Stimulated activated CD8-positive, alpha-beta memory T cell treated with anti-CD3 and anti-CD28 coated beads, Interleukin-4, amount 100 ng/mL, for 24 hours (primary cell): ENCODE measurements around the gene PPP1R14C.

ENCODE experiments used
- DNase-seq: peaks from one replicate; pipeline ENCODE4 v3.0.0-alpha.2; 2020; ENCODE audit warnings: low read depth

The PPP1R14C gene

DNA sequence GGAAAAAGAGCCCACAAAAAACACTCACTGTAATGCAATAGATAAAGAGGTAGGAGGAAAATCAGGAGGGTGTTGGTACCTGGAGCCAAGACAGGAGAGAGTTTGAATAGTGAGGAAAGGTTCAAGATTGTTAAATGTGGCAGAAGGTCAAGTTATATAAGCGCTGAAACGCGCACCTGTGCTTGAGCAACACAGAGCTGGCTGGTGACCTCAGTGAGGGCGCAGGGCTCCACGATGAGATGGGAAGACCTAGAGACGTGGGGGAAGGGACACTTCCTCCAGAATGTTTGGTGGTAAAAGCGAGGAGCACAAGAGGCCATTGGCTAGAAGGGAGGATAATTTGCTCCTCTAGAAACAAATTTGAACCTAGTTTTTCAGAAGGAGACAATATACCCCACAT is 4.2 kb upstream of the PPP1R14C start:
- DNase-seq, result no peak

DNA sequence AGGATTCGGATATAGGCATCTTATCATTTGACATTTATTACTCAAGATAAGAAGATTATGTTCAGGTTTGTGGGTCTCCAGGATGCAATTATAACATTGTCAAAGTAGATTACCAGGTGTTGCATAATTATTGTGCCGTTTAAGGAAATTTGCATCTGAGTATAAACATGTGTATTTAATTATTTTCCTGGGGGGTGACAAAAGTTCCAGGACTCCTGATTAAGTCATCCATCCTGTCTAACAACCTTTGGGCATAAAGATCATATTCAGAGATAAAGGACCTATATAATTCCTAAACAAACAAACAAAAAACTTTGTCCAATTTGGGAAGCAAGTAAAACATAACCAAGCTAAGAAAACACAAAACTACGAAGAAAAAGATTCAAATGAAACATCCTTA is 3.3 kb upstream of the PPP1R14C start:
- DNase-seq, result no peak

DNA sequence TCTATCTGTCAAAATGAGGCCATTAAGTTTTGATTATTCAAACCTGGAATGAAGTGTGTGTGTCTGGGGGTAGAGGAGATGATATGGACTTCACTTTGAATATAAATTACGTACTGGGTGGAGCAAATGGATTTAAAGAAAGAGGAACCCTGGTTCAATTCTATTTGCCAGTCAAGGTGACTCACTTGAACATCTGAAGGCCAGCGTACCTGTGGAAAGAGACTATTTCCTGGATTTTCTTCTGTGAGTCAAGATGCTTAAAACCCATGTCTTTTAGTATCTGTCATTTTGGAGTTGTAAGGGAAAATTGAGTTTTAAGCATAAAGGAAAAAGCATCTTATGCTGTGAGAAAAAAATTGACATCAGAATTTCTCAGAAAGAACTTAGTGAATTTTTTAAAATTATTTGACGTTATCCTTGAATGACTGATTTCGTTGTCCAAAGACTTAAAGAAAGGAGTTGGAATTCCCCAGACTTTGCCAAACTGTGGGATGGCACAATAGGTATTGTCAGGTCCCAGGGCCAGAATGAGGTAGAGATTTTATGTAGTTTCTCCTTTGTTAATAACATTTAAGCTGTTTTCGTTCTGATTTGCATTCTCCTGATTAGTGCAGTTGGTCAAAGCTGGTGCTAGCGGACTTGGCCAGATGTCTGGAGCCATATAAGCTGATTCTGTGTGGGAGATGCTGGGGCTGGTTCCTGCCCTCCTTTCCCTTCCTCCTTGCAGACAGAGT is 2.4 kb upstream of the PPP1R14C start:
- no peak for DNase-seq

DNA sequence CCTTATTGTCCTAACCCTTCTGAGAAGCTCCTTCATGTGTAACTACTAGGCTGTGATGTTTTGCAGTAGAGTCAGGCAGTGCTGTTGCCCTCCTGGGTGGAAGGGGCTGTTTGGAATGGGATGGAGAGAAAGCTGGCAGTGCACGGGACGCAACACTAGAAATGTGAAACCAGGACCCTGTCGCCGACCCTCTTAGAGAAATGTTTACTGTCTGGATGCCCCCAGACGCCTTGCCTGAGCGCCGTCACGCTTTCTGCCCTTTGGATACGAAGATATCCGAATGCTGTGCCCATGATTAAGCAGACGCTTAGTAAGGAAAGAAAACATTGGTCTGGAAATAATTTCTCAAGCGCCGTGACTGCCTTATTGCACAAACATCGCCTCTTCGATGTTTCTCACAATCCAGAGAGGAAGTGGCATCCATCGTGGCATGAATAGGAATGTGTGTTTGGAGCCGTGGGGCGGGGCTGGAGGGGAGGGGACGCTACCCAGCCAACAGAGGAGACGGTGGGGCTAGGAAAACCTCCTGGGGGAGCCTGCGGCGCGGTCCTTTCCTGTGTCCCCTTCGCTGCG is 661 bp upstream of the PPP1R14C start:
- DNase-seq, result no peak

DNA sequence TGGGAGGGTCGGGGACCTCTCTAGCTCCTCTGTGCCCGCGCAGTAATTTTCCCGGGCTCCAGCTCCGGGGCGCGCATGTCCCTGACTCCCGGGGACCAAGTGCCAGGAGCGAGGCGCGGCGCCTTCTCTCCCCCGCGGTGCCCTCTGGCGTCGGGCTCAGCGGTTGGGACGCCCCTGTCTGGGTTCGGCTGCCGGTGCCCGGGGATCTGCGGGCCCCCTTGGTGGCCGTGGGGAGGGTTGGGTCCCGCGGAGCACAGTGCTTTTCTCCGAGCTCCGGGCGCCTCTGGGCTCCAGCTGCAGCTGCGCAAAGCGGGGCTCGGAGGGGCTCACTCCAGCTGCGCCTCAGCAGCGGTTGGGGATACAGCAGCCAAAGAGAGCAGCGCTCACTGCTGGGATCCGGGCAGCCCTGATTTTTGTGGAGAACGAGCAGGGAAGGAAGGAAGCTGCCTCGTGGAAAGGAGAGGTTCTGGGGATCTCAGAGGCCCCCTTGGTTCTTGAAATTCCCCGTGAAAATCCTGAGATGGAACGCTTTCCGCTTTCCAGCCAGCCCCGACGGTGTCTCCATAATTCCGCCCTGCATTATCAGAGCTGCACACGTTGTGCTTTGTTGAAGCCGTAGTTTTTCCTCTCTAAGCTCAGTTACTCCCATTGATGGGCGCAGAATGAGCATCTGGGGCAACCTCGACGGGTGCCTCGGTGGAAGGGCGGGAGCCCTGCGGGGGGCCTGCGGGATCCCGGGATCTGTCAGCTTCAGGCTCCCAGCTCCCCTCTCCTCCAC is 861 bp downstream of the PPP1R14C start:
- DNase-seq, result no peak

DNA sequence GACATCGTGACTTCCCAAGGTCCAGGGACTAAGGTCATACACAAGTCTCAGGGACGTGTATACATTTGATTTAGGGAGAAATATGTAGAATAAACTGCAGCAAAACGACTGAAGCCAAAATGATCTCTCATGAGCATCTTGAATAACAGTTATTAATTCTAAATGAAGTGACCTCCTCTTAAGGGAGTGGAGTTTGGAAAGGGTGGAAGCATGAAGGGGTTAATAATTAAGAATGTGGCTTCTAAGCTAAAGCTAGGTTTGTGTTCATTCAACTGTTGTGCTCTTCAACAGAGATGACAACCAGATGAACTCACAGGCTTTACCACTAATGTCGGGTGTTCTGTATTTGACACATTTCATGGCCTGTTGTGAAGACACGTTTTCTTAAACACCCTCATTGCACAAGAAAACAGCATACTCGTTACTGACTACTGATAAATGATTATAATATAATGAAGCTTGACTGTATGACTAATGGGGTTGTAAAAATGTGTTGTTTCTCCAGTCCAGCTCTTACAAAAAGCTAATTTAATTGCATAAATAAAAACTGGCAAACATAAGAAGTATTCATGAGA is 1.5 kb downstream of the PPP1R14C start:
- no peak for DNase-seq

DNA sequence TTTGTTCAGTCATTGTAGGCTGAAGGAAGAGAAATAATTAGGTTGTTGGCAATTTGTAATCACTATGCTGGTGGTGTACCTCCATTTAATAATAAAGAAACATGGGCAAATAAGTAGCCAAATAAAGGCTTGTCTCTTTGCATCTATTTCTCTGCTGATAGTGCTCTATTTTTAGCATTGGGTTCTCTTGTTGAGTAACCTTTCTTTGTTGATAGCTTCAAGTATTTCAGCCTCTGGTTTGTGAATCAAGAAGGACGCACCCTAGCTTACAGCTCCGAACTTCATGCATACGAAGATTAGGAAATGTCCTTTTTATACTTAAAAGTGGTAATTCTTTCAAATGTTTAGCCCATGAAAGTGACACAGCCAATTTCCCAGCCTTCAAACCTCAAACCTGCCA is 2.6 kb downstream of the PPP1R14C start:
- DNase-seq, result no peak

DNA sequence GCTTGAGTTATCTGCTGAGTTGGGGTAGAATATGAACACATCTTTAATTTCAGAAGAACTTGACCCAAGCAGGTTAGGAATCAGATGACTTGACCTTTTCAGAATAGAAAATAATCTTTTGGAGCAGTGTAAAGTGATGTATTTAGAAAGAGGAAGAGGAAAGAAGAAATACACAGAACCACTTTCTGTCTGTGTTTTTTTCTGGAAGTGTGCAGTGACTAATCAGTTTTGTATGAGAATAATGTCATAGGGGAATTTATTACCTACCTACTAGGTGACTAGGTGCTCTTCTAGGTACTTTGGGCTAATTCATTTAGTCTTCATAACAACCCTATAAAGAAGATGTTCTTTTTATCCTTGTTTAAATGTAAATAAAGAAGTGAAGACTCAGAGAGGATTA is 3.0 kb downstream of the PPP1R14C start:
- no peak for DNase-seq

DNA sequence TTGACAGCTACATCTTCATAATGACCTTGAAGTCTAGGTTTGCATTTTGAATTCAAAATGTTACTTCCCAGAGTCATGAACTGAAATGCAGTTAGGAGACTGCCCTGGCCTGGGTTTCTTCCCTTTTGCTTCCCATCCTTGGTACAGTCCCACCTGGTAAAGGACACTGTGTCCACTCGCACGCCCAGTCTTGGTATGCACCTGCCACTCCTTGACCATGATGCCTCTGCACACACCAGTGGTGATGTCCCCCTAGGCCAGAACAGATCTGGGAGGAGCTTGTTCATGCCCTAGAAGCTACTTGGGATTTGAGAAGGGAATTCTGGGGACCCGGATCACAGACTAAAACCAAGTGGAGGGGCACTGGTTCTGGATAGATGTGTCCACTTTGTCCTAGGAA is 3.6 kb downstream of the PPP1R14C start:
- DNase-seq, result no peak

DNA sequence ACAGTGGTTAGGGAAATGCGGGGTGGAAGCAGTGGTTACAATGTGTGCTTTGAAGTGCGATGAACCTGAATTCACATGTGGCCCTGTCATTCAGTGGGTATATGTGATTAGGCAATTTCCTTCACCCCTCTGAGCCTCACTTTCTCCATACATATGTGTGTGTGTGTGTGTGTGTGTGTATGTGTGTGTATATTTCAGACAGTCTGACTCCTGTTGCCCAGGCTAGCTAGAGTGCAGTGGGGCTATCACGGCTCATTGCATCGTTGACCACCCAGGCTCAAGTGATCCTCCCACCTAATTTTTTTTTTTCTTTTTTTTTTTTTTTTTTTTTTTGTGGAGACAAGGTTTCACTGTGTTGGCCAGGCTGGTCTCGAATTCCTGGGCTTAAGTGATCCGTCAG is 6.3 kb downstream of the PPP1R14C start:
- DNase-seq, result no peak

DNA sequence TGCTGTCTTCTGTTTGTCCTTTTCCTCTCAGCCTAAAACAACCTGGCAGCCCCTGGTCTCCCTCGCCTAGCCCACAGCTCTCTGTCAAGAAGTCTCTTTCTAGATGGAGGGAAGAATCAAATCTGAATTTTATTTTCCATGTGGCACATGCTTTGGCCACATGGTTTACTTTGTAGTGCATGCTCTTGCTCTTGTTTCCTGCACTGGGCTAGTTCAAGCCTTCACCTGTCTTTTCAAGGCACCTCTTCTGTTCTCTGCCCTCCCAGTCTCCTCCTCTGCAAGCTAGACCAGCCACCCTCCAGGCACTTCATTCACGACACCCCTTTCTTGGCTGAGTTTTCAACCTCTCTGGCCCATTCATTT is 7.6 kb downstream of the PPP1R14C start:
- DNase-seq, result no peak

DNA sequence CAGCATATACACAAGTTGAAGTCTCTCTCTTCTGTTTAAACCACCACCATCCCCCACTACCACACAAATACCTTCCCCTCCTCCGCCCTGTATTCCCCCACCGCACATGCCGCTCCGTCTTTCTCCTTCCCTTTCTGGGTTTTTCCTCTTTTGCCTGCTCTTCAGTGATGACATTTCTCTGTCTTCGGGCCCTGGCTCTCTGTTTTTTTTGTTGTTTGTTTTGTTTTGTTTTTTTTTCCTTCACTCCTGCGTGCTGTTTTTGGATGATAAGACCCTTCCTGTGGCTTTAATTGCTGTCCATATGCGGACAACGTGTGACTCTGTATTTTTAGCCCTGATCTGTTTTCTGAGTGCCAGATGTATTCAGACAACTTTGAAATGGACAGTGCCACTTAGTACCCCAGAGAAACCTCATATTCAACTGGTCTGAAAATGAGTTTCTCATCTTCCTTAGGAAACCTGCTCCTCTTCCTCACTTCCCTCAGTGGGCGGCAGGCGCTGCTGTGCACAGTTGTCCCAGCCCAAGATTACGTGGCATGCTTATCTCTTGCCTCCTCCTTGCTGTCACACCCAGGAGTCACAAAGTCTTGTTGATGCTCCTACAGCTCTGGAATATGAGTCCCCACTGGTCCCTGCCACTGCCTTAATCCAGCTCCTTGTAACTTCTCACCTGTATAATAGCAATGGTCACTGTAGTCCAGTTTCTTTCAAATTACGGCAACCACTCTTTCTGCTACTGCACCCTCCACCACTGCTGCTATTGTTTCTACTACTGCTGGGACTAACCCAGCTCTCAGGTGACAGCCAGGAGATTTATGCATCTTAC is 8.2 kb downstream of the PPP1R14C start:
- no peak for DNase-seq

DNA sequence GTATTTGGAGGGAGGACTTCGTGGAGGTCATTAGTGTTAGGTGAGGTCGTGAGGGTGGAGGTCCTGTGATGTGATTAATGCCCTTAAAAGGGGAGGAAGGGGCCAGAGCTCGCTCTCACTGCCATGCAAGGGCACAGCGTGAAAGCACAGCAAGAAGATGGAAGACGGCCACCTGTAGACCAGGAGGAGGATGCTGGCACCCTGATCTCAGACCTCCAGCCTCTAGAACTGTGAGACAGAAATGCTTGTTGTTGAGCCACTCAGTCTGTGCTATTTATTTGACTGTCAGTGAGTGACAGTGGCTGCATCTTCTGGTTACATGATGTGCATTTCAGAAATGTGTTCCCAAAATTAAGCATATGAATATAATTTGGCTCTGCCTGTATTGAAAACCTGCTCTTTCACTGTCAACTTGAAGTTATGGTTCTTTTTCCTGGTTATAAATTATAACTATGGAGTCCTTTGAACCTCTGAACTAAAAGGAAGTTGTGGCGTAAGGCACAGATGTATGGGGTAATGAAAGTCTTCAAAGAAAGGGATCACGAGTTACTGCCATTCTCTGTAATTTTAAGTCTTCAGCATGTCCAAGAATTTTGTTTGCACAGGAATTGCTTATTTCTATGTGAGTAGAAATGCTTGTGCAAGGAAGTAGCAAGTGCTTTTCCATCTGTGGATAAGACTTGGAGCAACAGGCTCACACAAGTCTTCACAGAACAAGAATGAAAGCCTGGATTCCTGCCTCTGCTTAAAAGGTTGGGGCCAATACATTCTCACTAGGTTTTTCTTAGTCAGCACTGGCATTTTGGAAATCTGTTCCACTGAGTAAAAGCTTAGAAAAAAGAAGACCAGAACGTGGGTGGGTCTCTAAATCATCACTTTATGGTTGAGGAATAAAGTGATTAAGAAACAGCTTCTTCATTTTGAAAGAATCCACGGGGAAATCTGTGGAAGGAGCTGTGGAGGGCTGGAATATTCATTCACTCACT is 10.3 kb downstream of the PPP1R14C start:
- DNase-seq, result no peak

DNA sequence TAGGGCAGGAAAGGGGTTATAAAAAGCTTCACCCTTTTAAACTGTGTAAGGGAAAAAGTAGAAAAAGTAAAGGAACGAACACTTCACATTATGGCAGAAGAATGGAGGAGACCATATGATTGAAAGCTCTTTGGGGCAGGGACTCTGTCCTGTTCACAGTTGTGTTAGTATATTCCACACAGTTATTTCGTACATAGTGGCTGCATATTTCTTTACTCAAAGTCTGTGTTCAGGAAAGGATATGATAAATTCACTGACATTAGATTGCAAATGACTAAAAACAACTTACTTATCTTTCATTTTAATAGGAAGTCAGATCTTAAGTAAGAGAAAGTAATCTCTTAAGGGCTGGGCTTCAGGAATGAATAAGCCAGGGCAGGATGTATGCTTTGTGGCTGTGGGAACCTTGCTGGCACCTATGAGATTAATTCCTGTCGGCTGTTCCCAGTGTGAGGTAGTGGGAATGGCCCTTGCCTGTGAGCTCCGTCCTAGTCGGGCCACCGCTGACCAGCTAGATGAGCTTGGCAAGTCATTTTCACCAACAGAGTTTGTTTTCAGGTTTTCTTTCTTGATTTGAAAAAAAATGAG is 11.2 kb downstream of the PPP1R14C start:
- DNase-seq, result no peak

DNA sequence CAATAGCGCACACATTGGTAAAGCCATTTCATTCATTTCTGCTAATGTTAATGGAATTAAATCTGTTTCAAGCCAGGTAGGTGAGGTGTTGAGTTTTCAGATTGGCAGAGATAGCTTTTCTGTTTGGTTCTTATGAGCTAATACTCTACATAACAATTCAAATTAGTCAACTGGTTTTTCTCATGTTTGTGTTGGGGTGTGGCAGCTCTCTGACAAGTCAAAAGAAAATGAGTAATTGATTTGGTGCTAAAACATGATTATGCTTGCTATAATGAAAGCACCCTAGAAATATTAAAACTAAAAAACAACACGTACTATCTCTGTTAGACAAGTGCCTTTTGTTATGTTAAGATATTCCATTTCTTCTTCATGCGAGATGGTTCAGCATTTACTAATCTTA is 13.6 kb downstream of the PPP1R14C start:
- DNase-seq, result no peak

DNA sequence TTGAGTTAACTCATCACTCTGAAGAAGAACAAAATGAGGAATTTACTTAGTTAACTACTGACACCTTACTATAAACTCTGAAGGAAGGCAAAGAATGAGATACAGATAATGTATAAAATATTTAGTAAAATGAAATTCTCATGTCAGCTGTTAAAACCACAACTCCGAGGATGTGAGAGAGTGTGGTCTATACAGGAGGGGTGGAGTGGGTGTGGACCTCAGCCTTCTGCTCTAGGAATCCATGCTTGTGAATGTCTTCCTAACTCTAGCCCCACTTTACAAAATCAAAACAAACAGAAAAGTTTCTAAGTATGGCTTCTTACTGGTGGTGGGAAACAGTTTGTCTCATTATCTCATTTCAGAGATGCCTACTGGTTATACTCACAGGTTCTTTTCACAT is 14.2 kb downstream of the PPP1R14C start:
- no peak for DNase-seq

DNA sequence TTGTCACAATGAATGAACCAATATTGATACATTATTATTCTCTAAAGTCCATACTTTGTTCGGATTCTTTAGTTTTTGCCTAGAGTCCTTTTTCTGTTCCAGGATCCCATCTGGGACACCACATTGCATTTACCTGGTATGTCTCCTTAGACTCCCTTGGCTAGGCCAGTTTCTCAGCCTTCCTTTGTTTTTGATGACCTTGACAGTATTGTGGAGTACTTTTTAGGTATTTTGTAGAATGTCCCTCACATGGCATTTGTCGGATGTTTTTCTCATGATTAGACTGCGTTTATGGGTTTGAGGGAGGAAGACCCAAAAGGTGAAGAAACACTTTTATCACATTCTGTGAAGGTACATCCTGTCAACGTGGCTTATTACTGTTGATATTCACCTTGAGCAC is 16.9 kb downstream of the PPP1R14C start:
- no peak for DNase-seq

DNA sequence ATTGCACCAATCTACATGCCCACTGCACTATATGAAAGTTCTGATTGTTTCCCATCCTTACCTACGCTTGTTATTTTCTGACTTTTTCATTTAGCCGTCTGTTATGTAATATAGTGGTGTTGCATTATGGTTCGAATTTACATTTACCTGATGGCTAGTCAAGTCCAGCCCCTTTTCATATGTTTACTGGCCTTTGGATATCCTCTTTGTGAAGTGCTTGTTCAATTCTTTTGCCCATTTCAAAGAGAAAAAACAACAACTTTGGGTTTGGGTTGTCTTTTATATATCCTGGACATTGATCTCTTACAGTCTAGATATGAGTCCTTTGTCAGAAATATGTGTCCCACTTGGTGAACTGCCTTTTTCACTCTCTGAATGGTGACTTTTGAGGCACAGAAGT is 21.1 kb downstream of the PPP1R14C start:
- no peak for DNase-seq

DNA sequence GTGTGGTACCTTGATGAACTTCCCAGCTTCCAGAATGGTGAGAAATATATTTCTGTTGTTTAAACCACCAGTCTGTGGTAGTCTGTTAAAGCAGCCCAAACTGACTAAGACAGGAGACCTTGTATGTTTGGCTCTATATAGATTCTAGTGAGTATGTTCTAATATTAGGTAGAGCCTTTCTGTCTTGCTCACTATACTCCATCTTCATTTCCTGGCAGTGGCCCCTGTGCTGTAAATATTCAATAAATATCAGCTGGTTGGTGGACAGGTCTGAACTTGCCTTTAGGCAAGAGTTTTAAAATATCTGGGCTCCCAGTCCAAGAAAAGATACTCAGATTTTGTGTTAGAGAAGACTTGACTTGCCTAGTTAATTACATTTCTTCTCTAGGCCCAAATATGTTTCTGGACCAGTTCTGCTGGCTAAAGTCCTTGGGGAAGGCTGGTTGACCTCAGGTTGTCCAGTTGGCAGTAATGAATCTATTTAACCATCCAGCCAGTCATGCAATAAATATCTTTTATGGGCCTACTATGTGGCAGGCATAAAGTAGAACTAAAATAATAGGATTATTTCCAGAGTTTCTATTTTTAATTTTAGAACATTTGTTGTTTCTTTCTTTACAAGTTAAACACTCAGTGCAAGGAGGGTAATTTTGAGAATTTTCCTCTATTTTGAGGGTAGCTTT is 22.3 kb downstream of the PPP1R14C start:
- DNase-seq, result no peak

DNA sequence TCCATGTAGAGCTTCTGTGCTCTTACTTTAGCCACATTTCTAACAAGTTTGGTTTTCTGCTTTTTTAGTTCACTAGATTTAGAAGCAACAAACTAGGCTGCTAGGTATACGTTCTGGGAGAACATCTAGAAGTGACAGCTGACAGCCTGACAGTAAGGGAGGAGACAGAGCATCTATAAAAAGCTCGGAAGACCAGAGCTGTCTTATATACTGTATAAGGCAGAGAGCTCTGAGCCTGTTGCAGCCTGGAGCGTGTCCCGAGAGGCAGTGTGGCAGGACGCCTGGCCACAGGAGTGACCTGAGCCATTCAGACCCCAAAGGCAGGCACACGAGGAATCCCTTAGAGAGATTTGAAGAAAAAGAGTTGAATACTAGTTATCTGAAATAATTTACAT is 24.6 kb downstream of the PPP1R14C start:
- no peak for DNase-seq
